HG02840 (cell line): Measurements from ENCODE around the gene ZMIZ1.

ENCODE experiments used
- ATAC-seq: cut with Tn5 transposase; IDR thresholded peaks from one replicate; pipeline ENCODE4 v1.9.1; 2021; ENCODE audit warnings: mild to moderate bottlenecking, moderate library complexity, moderate number of reproducible peaks; ENCODE audit not compliant: unreplicated experiment, low FRiP score

Gene ZMIZ1

DNA sequence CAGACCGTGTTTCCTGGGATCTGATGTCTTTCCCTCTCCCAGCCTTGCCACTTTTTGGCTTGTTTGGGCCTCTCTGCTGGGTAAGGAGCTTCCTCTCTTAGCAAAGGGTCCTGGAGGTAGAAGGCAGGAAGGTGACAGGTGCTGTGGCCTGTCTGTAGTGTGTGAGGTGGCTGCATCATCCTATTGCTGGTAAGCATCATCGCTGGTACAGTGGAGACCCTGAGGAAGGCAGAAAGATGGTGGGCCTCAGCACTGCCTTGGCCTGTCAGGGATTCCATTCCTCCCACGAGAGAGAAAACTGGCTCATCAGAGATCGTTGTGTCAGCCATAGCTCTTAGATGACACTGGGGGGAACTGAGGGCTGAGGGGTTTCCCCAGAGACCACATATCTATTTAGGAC lies 46.5 kb downstream of the ZMIZ1 start:
- no peak for ATAC-seq

DNA sequence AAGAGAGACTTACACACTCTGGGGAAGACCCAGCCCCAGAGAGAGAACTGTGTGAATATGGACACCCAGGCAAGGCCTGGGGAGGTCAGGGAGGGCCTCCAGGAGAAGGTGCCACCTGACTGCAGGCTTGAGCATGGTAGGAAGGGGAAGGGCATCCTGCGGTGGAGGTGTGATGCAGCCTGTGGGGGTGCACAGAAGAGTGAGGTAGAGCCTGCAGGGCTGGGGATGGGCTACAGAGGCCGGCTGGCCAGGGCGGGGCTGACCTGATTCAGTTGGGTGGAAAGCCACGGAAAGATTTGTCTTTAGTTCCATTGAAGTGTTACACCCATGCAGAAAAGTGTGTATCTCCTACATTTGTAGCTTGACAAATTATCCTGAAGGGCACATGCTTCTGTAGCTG lies 47.6 kb downstream of the ZMIZ1 start:
- ATAC-seq: peak; percentile 22

DNA sequence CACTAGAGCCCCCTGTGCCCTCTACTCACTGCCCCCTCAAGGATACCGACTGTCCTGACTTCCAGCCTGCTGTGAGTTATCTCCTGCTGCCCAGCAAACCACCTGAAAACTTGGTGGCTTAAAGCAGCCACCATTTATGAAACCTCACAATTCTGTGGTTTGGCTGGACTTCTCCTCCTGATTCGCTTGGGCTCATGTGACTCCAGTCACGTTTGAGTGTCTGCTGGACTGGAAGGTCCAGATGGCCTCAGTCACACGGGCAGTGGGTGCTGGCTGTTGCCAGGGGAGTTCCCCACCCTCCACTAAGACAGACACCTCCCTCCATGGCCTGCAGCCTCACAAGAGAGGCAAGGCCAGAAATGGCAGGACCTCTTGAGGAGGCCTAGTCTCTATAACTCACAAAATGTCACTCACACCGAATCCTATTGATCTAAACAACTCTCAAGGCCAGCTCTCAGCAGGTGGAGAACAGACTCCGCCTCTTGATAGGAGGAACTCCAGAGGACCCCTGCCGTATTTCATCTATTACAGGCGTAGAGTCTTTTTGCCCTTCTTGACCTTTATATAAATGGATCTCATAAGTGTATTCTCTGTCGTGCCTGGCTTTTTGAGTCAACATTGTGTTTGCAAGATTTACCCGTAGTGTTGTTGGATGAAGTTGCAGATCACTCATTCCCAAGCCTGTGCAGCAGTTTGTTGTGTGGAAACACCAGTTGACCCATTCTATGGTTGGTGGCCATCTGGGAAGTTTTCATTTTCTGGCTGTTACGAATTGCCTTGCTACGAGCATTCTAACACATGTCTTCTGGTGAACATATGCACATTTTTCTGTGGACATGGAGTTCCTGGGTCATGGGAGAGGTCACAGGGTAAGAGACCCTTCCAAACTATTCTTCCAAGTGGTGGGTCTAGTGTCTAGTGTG lies 48.3 kb downstream of the ZMIZ1 start:
- peak; percentile 66 for ATAC-seq

DNA sequence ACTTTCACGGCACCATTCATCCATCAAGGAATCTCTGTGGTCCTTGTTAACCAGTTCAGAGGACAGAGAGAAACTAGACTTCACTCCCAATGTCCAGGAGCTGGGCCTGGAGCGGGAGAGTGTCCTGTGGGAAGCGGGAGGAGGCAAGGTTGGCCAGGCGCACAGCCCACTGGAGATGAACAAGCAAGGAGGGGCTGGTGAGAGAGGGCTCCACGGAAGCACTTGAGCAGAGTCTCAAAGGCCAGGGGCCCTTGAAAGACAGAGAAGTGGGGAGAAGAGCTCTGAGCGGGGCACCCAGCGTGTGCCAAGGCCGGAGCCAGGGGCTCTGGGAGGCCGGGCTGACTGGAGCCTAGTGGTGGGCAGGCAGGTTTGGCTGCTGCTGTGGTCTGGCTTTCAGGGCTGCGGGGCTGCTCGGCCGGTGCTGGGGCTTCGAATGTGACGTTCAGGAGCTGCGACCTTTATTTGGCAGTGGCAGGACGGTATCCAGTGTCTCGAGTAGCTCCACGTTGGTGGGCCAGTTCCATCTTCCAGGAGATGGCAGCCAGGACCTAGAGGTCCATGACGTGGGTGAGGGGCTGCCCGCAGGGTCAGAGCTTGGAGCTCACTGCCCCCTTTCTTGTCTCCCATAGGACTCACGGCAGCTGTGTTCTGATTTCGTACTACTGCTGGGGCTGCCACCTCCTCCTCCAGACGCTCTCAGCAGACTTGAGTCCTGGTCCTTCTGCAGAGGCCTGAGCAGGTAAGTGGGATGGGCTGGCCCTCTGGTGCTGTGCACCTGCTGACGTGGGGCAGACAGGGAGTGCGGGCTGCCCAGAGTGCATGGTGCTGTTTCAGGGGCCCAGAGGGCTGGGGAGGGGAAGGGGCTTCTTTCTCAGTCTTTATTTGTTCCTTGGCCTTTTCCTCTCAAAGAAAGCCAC lies 49.8 kb downstream of the ZMIZ1 start:
- ATAC-seq: no peak

DNA sequence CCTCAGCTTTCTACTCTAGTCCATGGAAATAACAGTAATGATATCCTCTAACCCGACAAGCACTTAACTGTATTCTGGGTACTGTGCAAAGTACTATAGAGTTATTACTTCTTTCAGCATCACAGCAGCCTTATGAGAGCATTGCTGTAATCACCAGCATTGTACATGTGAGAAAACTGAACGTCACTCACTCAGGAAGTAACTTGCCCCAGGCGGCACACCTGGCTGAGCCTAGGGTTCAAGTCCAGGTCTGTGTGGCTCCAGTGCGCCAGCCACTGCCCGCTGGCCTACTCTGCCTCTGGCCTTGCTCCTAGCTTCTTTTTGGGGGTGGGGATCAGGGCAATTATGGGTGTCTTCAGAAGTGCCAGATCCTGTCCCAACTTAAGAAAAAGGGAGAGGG lies 50.5 kb downstream of the ZMIZ1 start:
- no peak for ATAC-seq

DNA sequence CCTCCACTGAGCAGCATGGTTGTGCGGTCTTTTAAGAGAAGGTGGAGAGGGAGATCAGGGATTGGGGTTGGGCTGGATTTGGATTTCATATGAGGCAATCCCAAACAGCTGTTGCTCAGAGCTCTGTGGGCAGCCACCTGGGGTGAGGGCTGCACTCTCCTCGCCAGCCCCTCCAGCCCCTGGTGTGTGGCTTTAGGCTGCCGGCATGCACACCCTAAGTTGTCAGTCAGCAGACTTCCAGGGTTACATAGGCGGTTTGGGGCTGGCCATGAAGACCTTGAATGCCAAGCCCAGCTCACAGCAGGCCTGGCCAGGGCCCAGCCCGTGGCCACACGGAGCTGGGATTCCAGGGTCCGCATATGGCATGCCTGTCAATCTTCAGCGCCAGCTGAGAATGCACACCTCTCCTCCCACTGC lies 54.8 kb downstream of the ZMIZ1 start:
- no peak for ATAC-seq

DNA sequence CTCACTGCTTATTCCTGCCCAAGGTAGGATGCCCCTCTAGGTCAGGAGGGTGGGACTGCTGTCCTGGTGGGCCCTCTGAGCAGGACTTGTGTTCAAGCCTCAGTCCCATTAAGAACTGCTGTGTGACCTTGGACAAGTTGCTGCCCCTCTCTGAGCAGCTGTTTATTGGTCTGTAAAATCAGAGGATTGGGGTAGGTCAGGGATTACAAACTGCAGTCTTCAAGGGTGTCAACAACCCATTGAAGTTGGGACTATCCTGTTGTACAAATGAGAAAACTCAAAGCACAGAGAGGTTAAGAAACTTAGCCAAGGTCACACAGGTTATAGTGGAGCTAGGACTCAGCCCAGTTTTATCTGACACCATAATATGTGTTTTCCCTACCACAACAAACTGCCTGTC lies 55.3 kb downstream of the ZMIZ1 start:
- ATAC-seq: no peak

DNA sequence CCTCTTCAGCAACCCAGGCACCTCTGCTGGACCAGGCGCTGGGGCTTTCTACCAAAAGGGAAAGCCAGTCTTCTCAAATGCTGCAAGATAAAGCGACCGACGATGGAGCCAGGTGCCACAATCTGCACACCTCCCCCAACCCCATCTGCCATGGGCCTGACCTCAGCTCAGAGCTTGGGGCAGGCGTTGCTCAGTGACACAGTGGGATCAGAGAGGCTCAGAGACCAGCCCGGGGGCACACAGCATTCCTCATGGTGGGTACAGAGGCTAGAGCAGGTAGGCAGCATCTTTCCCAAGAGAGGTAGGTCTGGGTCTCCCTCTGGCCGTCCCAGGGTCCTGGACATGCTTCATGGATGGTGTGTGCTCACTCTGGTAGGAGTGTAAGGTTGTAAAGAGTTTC lies 56.3 kb downstream of the ZMIZ1 start:
- ATAC-seq: no peak

GRCh38 chr10:79126351-79127080 lies 57.8 kb downstream of the ZMIZ1 start:
- no peak for ATAC-seq

- no peak for ATAC-seq
Measured at GRCh38 chr10:79127151-79127961, 58.6 kb downstream of the ZMIZ1 start.

DNA sequence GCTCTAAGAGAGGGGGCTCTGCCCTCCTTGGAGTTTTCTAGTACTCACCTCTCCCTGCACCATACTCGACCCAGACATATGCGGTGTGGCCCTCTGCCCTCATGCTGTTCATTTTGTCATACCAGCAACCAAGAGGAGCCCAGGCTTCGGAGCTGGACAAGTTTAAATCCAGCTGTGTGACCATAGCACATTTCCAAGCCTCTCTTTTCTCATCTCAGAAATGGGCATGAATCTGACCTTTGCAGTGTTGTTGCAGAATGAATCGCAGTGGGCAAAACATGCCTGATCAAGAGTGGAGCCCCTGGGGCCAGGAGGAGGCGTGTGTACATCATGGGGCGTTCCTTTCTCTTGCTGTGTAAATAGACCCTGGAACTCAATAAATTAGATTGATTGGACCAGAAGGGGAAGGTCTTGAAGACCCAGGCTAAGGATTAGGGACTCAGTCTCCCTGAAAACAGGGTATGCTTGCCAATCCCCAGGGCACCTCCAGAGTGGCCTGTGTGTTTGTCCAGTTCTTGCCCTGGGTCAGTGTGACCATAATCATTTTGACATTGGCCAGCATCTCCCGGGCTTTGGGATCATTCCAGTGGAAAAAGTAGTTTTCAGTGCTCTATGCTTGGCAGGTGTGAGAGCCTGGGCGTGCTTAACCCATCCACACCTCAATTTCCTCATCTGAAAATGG lies 59.6 kb downstream of the ZMIZ1 start:
- no peak for ATAC-seq

DNA sequence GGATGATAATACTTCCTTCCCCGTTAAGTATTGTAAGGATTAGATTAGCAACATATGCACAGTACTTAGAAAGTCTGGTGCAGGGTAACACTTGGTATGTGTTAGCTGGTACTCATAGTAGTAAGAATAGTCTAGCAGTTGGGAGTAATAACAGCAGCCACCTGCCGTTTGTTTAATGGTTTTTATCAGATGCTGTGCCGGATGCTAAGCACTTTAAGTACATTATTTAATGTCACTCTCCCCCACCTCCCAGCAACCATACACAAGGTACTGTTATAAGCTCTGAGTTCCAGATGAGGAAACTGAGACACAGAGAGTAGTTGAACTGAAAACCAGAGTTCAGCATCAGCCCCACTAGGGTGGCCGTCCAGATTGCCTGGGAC lies 60.1 kb downstream of the ZMIZ1 start:
- ATAC-seq: no peak

DNA sequence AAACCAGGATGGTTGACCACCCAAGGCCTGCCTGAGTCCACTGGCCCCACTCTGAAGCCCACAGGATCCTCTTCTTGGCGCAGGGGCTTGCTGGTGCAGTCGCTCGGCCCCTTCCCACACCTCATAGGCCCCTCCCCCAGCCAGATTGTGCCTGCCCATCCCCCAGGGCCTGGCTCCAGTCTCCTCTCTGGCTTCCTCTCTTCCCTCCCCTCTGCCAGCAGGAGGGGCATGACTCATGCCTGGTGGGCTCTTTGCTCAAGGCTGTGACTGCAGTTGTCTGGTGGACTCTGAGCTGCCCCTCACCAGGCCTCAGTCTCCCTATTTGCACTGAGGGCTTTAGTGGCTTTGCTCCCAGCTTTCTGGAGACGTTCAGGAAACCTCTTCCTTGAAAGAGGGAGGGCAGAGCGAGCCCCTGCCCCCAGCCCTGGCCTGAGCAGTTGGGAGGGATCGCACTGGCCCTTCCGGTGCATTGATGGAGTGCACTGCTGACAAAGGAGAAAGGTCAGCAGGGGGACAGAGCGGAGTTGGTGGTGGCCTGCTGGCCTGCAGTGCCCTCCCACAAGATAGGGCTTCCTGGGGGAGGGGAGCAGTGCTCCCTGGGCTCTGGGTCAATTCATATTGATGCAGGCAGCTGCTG lies 60.7 kb downstream of the ZMIZ1 start:
- no peak for ATAC-seq

DNA sequence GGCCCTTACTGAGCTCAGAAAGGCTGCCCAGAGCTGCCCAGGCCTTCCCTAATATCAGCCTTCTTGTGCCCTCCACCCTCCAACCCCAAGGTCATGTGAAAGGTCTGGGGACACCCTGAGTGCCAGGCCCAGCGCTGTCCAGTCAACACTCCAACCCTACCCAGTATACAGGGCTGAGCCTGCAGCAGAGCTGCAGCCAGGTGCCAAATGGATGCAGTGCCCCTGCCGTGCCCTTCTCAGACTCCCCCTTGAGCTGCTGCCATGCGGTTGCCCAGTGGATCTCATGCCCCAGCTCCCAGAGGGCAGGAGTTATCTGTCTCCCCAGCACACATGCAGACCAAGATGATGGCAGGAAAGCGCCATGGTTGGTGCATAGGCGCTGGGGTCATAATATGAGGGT lies 61.5 kb downstream of the ZMIZ1 start:
- no peak for ATAC-seq

DNA sequence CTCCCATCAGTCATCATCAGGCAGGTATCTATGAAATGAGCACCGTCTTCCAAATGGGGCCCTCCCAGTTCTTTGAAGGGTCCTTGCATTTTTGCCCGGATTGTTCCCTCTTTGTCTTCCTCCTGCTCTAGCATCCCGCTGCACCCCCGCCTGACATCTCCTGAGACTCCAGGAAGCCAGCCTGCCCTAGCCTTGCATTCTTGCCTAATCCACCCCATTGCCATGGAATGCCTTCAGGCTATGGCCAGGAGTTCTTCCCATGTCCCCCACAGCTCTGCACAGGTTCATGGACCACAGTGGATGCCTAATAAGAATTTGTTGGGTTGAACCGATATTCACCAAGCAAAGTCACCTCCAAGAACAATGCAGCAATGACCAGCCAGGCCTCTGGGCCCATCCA lies 62.1 kb downstream of the ZMIZ1 start:
- no peak for ATAC-seq

DNA sequence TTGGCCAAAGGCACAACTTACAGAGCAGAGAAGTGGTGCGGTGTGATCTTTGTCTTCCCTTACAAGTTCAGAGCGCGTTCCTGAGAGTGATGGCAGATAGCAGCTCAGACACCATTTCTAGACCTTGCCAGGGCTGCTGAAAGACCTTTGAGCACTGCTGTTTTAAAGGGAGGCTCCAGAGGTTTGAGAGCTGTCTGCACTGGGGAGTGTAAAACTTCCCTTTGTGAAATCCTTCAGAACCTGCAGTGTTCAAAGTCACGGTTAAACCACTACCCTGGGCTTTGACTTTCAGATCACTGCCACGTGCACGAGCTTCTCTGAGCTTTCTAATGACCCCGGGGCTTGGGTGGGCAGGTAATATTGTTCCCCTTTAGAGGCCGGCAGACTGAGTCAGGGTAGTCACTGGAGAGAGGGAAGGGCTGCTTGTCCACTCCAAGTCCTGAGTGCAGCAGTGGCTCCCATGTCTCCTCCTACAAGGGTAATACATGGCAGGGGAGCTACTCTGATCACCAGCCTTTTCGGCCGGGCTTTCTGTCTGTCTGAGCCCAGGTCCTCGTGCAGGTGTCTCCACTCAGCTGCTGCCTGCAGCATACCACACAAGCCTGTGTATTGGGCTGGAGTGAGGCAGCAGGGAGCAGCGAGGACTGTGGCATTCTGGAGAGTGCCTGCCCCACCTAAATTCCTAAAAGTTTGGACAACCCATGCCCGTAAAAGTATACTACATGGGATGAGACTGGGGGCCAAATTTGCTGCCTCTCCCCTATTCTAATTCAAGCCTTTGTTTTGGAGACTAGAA lies 63.3 kb downstream of the ZMIZ1 start:
- no peak for ATAC-seq

- ATAC-seq: no peak
Measured at GRCh38 chr10:79132681-79133381, 64.1 kb downstream of the ZMIZ1 start.

DNA sequence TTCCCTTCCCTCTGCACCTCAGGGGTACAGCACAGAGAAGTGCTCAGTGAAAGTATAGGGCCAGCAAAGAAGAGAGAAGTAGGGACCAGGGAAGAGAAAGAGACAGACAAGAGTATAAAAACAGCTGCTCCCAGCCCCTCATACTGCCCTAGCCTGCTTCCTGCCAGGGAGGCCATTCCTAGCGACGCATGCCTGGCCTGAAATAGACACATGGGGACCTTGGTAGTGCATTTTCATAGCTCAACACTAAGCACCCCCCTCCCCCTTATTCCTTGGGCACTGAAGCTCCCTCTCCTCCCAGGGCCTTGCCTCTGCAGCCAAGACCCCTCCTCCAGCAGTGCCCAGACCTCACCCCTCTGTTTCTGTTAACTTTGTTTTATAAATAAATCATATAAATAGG lies 64.7 kb downstream of the ZMIZ1 start:
- ATAC-seq: no peak
